ENCODE measurements around the gene ACTN1. TPM values are rescaled to one million over a fixed set of nuclear protein-coding genes. Genes with fewer than 3 reads are reported as not detected.
"Not testable (repeated sequence)": the region's sequence is repeated elsewhere in the genome, so short reads cannot be mapped to it uniquely, and the experiment has no call there.

The ACTN1 gene
- total RNA-seq, 1 donor, result 1,023 TPM

GRCh38 chr14:68853749-68854148 lies 125.4 kb downstream of the ACTN1 start:
- H3K4me3 ChIP-seq (ENCODE audit: low read depth, low read length), result no peak overlapping the region
- TF ChIP-seq, protein P1, sequence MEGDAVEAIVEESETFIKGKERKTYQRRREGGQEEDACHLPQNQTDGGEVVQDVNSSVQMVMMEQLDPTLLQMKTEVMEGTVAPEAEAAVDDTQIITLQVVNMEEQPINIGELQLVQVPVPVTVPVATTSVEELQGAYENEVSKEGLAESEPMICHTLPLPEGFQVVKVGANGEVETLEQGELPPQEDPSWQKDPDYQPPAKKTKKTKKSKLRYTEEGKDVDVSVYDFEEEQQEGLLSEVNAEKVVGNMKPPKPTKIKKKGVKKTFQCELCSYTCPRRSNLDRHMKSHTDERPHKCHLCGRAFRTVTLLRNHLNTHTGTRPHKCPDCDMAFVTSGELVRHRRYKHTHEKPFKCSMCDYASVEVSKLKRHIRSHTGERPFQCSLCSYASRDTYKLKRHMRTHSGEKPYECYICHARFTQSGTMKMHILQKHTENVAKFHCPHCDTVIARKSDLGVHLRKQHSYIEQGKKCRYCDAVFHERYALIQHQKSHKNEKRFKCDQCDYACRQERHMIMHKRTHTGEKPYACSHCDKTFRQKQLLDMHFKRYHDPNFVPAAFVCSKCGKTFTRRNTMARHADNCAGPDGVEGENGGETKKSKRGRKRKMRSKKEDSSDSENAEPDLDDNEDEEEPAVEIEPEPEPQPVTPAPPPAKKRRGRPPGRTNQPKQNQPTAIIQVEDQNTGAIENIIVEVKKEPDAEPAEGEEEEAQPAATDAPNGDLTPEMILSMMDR (IDR thresholded peaks at IDR 0.05; ENCODE audit: insufficient read depth, low read depth, low read length), result no peak
- no peak for DNase-seq (ENCODE audit: low read depth)

DNA sequence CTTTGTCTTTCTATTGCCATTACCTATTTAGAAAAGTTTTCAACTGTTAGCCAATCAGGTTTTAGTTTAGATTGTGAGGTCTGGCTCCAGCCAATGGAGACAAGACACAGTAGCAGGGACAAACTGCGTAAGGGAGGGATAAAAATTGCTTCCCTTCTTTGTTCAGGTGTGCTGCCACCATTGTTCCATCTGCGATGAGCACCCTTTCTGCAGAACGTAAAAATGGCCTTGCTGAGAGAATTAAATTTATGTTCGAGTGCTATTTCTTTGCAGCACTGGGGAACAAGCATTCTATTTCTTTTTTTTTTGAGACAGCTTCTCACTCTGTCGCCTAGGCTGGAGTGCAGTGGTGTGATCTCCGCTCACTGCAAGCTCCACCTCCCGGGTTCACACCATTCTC lies 126.6 kb downstream of the ACTN1 start:
- not testable (repeated sequence) for H3K4me3 ChIP-seq (ENCODE audit: low read depth, low read length); DNase-seq (ENCODE audit: low read depth)

- no peak for DNase-seq (ENCODE audit: low read depth)
- TF ChIP-seq, protein P1 (IDR thresholded peaks at IDR 0.05; ENCODE audit: insufficient read depth, low read depth, low read length), result no peak
- H3K4me3 ChIP-seq (ENCODE audit: low read depth, low read length), result no peak overlapping the region
Measured at GRCh38 chr14:68851078-68851477, 128.0 kb downstream of the ACTN1 start.

DNA sequence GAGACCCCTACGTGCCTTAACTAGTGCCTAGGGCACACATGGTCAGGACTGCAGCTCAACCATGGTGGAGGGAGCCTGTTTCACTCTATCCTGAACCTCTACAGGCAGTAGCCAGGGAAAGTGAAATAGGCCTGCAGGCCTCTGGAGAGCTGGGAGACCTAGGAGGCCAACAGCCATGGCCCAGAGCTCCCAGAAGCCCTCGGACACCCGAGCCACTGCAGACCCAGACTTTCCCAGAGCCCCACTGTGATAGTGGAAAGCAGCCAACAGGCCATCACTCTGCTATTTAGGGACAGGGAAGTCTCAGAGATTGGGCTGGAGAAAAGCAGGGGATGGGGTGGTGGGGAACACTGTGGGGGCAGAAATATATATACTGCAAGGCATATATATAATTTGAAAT lies 129.7 kb downstream of the ACTN1 start:
- no peak for DNase-seq (ENCODE audit: low read depth)
- H3K4me3 ChIP-seq (ENCODE audit: low read depth, low read length), result no peak overlapping the region
- TF ChIP-seq, protein P1 (IDR thresholded peaks at IDR 0.05; ENCODE audit: insufficient read depth, low read depth, low read length), result no peak

GRCh38 chr14:68848253-68848652 lies 130.8 kb downstream of the ACTN1 start:
- H3K4me3 ChIP-seq (ENCODE audit: low read depth, low read length), result no peak overlapping the region
- DNase-seq (ENCODE audit: low read depth), result no peak
- TF ChIP-seq, protein P1 (IDR thresholded peaks at IDR 0.05; ENCODE audit: insufficient read depth, low read depth, low read length), result no peak

GRCh38 chr14:68847640-68848039 lies 131.5 kb downstream of the ACTN1 start:
- not testable (repeated sequence) for H3K4me3 ChIP-seq (ENCODE audit: low read depth, low read length); DNase-seq (ENCODE audit: low read depth)

DNA sequence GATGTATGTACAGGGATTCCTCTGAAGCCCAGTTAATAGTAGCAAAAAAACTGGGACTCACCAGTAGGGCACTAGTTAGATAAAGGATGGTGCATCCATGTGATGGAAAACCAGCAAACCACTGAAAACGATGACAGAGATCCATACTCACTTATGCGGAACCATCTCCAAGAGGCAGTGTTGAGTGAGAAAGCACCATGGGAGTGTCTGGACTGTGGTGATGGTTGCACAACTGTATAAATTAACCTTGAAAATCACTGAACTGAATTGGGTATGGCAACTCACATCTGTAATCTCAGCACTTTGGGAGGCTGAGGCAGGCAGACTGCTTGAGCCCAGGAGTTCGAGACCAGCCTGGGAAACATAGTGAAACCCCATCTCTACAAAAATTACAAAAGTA lies 132.6 kb downstream of the ACTN1 start:
- no peak overlapping the region for H3K4me3 ChIP-seq (ENCODE audit: low read depth, low read length)
- TF ChIP-seq, protein P1 (IDR thresholded peaks at IDR 0.05; ENCODE audit: insufficient read depth, low read depth, low read length), result no peak
- DNase-seq (ENCODE audit: low read depth), result no peak

- TF ChIP-seq, protein P1 (IDR thresholded peaks at IDR 0.05; ENCODE audit: insufficient read depth, low read depth, low read length), result no peak
- no peak for DNase-seq (ENCODE audit: low read depth)
- no peak overlapping the region for H3K4me3 ChIP-seq (ENCODE audit: low read depth, low read length)
Measured at GRCh38 chr14:68844210-68844545, 134.9 kb downstream of the ACTN1 start.
